OCI-M2 (cell line): ENCODE data around the gene NDUFC2.
"Not testable (repeated sequence)": the region's sequence is repeated elsewhere in the genome, so short reads cannot be mapped to it uniquely, and the experiment has no call there.

Source experiments
- DNase-seq: peaks from one replicate; lab custom pipeline; 2025; ENCODE audit not compliant: unreplicated experiment; lab: John Stamatoyannopoulos, UW

Gene NDUFC2

GRCh38 chr11:78056093-78056492, 23.6 kb downstream of the NDUFC2 start:
- no peak for DNase-seq

- no peak for DNase-seq
These were observed 24.7 kb downstream of the NDUFC2 start for GRCh38 chr11:78054971-78055370.

GRCh38 chr11:78050964-78051831, 28.5 kb downstream of the NDUFC2 start:
- DNase-seq: no peak

- no peak for DNase-seq
These were observed 30.3 kb downstream of the NDUFC2 start for GRCh38 chr11:78049348-78049747.

- no peak for DNase-seq
These were observed 31.1 kb downstream of the NDUFC2 start for GRCh38 chr11:78048561-78048960.

GRCh38 chr11:78046486-78046854, 33.2 kb downstream of the NDUFC2 start:
- no peak for DNase-seq

- DNase-seq: no peak
These were observed 33.7 kb downstream of the NDUFC2 start for GRCh38 chr11:78045851-78046485.

- DNase-seq: no peak
These were observed 35.0 kb downstream of the NDUFC2 start for GRCh38 chr11:78044706-78045105.

- DNase-seq: no peak
These were observed 37.7 kb downstream of the NDUFC2 start for GRCh38 chr11:78041843-78042440.

- not testable (repeated sequence) for DNase-seq
These were observed 38.3 kb downstream of the NDUFC2 start for GRCh38 chr11:78041380-78041719.

- no peak for DNase-seq
These were observed 38.8 kb downstream of the NDUFC2 start for GRCh38 chr11:78040691-78041379.

GRCh38 chr11:78039919-78040671, 39.6 kb downstream of the NDUFC2 start:
- no peak for DNase-seq

GRCh38 chr11:78039391-78039918, 40.2 kb downstream of the NDUFC2 start:
- no peak for DNase-seq

- no peak for DNase-seq
These were observed 40.9 kb downstream of the NDUFC2 start for GRCh38 chr11:78038697-78039313.

- DNase-seq: no peak
These were observed 41.6 kb downstream of the NDUFC2 start for GRCh38 chr11:78037825-78038620.

GRCh38 chr11:78037056-78037455, 42.6 kb downstream of the NDUFC2 start:
- no peak for DNase-seq

- no peak for DNase-seq
These were observed 43.3 kb downstream of the NDUFC2 start for GRCh38 chr11:78036313-78036712.

GRCh38 chr11:78034623-78035022, 45.0 kb downstream of the NDUFC2 start:
- no peak for DNase-seq

GRCh38 chr11:78033040-78033439, 46.6 kb downstream of the NDUFC2 start:
- DNase-seq: no peak
